GM19468 (cell line): ENCODE results near the gene PARP3.
A peak's percentile ranks its signal among the peaks of the same experiment; 100 is the strongest.
"Not testable (repeated sequence)": the region's sequence is repeated elsewhere in the genome, so short reads cannot be mapped to it uniquely, and the experiment has no call there.

Experiments used
- ATAC-seq: cut with Tn5 transposase; IDR thresholded peaks from one replicate; pipeline ENCODE4 v1.9.1; 2021; ENCODE audit warnings: mild to moderate bottlenecking, moderate library complexity, moderate number of reproducible peaks; ENCODE audit not compliant: unreplicated experiment; ENCODE audit errors: extremely low read depth

The PARP3 gene

GRCh38 chr3:51982352-51982837 is 40.2 kb downstream of the PARP3 start:
- ATAC-seq, result peak; percentile 20

GRCh38 chr3:51982838-51983577 is 40.8 kb downstream of the PARP3 start, which contains the start of gene ACY1:
TSS of gene ACY1 (plus strand) at chr3:51983535. CDS start at chr3:51984065, 530 bp downstream.
- ATAC-seq, result peak; percentile 54

- ATAC-seq, result no peak
These were observed 41.6 kb downstream of the PARP3 start for GRCh38 chr3:51983578-51984268.

- ATAC-seq, result no peak
These were observed 42.1 kb downstream of the PARP3 start for GRCh38 chr3:51984269-51984647.

- no peak for ATAC-seq
These were observed 42.9 kb downstream of the PARP3 start for GRCh38 chr3:51985063-51985462.

- no peak for ATAC-seq
These were observed 44.1 kb downstream of the PARP3 start for GRCh38 chr3:51986010-51986947.

- ATAC-seq, result no peak
These were observed 45.4 kb downstream of the PARP3 start for GRCh38 chr3:51987568-51987967.

GRCh38 chr3:51988286-51989146 is 46.4 kb downstream of the PARP3 start:
- no peak for ATAC-seq

GRCh38 chr3:51990501-51990971 is 48.4 kb downstream of the PARP3 start:
- not testable (repeated sequence) for ATAC-seq

GRCh38 chr3:51992017-51992682 is 50.0 kb downstream of the PARP3 start:
- no peak for ATAC-seq

- not testable (repeated sequence) for ATAC-seq
These were observed 51.5 kb downstream of the PARP3 start for GRCh38 chr3:51993657-51994056.

GRCh38 chr3:51994530-51994929 is 52.4 kb downstream of the PARP3 start:
- ATAC-seq, result no peak

GRCh38 chr3:51995346-51996163 is 53.4 kb downstream of the PARP3 start, which contains the start of gene RPL29:
TSS of gene RPL29 (minus strand) at chr3:51995895. CDS start at chr3:51995461, 434 bp downstream.
- ATAC-seq, result no peak

- no peak for ATAC-seq
These were observed 55.0 kb downstream of the PARP3 start for GRCh38 chr3:51997172-51997571.

- no peak for ATAC-seq
These were observed 55.9 kb downstream of the PARP3 start for GRCh38 chr3:51997935-51998596.
